ENCODE results near the gene GRWD1. TPM values are rescaled to one million over a fixed set of nuclear protein-coding genes. Genes with fewer than 3 reads are reported as not detected.

GRWD1 gene
- total and polyA plus RNA-seq, 2 of the 8 experiments (the other 6 are each of a cell fraction or from before 2014, with no cell fraction given): 36.9 to 61.9 TPM

DNA sequence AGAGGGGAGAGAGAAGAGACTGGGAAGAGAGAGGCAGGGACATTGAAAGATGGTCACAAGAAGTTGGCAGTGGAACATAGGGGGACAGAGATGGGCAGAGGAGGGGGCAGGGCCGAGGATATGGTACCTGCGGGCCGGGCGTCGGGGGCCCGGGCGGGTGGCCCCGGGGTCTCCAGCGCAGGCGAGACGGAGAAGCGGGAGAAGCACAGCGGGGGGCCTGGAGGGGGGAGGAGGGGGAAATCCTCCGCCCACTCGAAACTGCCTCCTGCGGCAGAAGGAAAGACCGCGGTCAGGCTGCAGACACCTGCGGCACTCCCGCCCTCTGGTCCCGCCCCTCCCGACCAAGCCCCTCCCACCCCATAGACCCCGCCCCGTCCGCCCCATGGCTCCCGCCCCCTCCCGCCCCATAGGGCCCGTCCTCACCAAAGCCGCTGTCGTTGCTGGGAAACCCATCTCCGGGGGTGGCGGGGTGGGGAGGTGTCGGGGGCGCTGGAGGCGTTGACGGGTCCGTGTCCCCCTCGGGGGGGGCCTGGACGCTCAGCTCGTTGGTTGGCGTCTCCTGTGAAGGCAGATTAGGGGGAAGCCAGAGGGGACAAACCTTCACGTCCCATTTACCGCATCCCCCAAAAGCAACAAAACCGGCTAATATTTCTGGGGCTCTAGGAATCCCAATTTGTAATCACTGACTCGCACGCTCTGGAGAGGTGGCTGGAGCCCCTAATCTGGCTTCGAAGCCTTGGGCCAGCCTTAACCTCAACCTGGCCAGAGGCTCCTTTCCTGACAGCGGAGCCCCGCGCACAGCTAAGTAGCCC, 45.4 kb downstream of the GRWD1 start (continued):
- TF ChIP-seq RBBP5 (IDR thresholded peaks at IDR 0.05; ENCODE audit: borderline replicate concordance, low read depth, low read length) (0 out of 2 replicates have a peak, but pooled peaks have one; percentile 13), TBP (IDR thresholded peaks at IDR 0.05; ENCODE audit: low read depth, low read length) (0 out of 2 replicates have a peak, but pooled peaks have one; percentile 4)
